GM21723 (cell line): Measurements from ENCODE around the gene NRG3.
"Not testable (repeated sequence)": the region's sequence is repeated elsewhere in the genome, so short reads cannot be mapped to it uniquely, and the experiment has no call there.

Experiments used
- ATAC-seq: cut with Tn5 transposase; IDR thresholded peaks from one replicate; pipeline ENCODE4 v1.9.1; 2021; ENCODE audit warnings: mild to moderate bottlenecking, moderate library complexity; ENCODE audit not compliant: unreplicated experiment

Gene NRG3

GRCh38 chr10:82943142-82943541, 1068.1 kb downstream of the NRG3 start:
- ATAC-seq = no peak

- ATAC-seq = no peak
Measured at GRCh38 chr10:82949816-82950575, 1075.0 kb downstream of the NRG3 start.

- no peak for ATAC-seq
Measured at GRCh38 chr10:82953331-82953730, 1078.3 kb downstream of the NRG3 start.

DNA sequence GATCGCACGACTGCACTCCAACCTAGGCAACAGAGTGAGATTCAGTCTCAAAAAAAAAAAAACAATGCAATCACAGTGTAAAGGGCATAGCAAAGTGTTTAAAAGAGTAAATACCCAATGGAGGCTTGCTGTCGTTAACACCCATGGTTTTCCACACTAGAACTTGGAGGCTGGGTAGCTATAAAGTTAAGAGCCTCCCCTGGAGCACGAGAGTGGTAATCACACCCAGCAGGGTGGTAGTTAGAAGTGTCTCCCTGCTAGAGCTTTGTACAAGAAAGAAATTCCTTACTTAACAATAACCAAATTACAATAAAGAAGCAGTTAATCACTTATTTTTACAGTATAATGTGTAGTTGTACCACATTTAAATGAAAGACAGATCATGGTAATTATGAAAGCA, 1078.9 kb downstream of the NRG3 start:
- no peak for ATAC-seq

GRCh38 chr10:82960421-82961060, 1085.5 kb downstream of the NRG3 start:
- not testable (repeated sequence) for ATAC-seq

- ATAC-seq = no peak
Measured at GRCh38 chr10:82961864-82962263, 1086.9 kb downstream of the NRG3 start.

GRCh38 chr10:82966130-82966529, 1091.1 kb downstream of the NRG3 start:
- no peak for ATAC-seq

- ATAC-seq = no peak
Measured at GRCh38 chr10:82968533-82968932, 1093.5 kb downstream of the NRG3 start.

- no peak for ATAC-seq
Measured at GRCh38 chr10:82969405-82969804, 1094.4 kb downstream of the NRG3 start.

GRCh38 chr10:82980321-82980720, 1105.3 kb downstream of the NRG3 start:
- ATAC-seq = no peak

GRCh38 chr10:82981137-82981723, 1106.2 kb downstream of the NRG3 start:
- ATAC-seq = no peak

- ATAC-seq = no peak
Measured at GRCh38 chr10:82982110-82982608, 1107.2 kb downstream of the NRG3 start.

- no peak for ATAC-seq
Measured at GRCh38 chr10:82986216-82986615, 1111.2 kb downstream of the NRG3 start.

GRCh38 chr10:83006479-83006878, 1131.5 kb downstream of the NRG3 start:
- not testable (repeated sequence) for ATAC-seq

DNA sequence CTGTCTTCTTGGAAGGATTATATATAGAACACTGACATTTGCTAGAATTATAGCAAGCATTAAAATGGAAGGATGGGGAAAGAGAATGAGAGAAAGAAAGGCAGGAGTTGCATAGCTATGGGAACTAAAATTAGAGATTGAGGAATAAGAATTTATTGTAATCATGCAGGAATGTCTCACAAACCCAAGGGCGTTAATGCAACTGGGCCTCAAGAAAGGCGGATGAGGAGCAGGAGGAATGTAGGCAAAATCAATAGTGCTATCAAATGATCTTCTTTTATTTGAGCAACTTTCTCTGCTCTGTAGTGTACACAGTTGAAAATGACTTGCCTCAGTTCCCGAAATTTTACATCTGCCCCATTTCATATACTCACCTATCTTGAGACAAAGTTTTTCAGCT, 1132.5 kb downstream of the NRG3 start:
- ATAC-seq = no peak

- no peak for ATAC-seq
Measured at GRCh38 chr10:83012866-83013265, 1137.9 kb downstream of the NRG3 start.

GRCh38 chr10:83017076-83017867, 1142.3 kb downstream of the NRG3 start:
- ATAC-seq = no peak

GRCh38 chr10:83023662-83024061, 1148.7 kb downstream of the NRG3 start:
- no peak for ATAC-seq
